NCI-H2227 (cell line): ENCODE data around the gene OCIAD1.
"Not testable (repeated sequence)": the region's sequence is repeated elsewhere in the genome, so short reads cannot be mapped to it uniquely, and the experiment has no call there.

Experiments used
- DNase-seq: peaks from one replicate; lab custom pipeline; 2025; ENCODE audit not compliant: unreplicated experiment; lab: John Stamatoyannopoulos, UW

Gene OCIAD1

GRCh38 chr4:48816297-48816696 is 14.6 kb upstream of the OCIAD1 start:
- DNase-seq: not testable (repeated sequence)

- DNase-seq: no peak
Measured at GRCh38 chr4:48816971-48817370, 13.9 kb upstream of the OCIAD1 start.

DNA sequence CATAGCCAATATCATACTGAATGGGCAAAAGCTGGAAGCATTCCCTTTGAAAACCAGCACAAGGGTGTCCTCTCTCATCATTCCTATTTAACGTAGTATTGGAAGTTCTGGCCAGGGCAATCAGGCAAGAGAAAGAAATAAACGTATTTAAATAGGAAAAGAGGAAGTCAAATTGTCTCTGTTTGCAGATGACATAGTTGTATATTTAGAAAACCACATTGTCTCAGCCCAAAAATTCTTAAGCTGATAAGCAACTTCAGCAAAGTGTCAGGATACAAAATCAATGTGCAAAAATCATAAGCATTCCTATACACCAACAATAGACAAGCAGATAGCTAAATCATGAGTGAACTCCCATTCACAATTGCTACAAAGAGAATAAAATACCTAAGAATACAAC is 9.5 kb upstream of the OCIAD1 start:
- not testable (repeated sequence) for DNase-seq

- no peak for DNase-seq
Measured at GRCh38 chr4:48827622-48828021, 3.3 kb upstream of the OCIAD1 start.

GRCh38 chr4:48831532-48832030 is 693 bp downstream of the OCIAD1 start:
- DNase-seq: no peak

DNA sequence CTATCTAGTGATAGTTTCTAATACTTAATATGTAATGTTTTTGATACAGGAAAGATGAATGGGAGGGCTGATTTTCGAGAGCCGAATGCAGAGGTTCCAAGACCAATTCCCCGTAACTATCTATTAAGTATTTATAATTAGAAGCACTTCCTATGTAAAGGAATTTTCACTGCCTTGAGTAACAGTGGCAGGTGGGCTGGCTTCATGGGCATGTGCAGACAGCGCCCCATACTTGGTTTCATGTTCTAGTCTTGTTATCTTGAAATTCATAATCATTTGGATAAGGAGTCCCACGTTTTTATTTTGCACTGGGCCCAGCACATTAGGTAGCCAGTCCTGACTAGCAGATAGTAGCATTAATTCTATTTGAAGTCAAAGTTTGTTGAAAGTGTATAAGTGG is 1.7 kb downstream of the OCIAD1 start:
- DNase-seq: no peak

- DNase-seq: no peak
Measured at GRCh38 chr4:48836658-48837057, 5.8 kb downstream of the OCIAD1 start.

GRCh38 chr4:48841045-48841827 is 10.3 kb downstream of the OCIAD1 start:
- no peak for DNase-seq

DNA sequence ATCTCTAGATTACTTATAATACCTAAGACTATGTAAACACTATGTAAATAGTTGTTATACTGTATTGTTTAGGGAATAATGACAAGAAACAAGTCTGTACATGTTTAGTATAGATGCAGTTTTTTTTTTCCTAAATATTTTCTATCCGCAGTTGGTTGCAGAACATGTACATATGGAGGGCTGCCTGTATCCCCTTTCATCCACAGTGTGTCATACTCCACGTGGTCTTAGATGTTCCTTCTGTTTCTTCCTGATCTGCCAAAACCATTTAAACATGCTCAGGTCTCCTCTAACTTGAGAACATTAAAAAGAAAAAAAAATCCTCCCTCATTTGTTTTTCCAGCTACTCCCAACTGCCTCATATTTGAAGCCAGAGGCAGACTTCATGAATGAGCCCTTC is 14.0 kb downstream of the OCIAD1 start:
- DNase-seq: no peak

- not testable (repeated sequence) for DNase-seq
Measured at GRCh38 chr4:48848799-48849198, 17.9 kb downstream of the OCIAD1 start.

GRCh38 chr4:48851651-48852050 is 20.8 kb downstream of the OCIAD1 start:
- no peak for DNase-seq

DNA sequence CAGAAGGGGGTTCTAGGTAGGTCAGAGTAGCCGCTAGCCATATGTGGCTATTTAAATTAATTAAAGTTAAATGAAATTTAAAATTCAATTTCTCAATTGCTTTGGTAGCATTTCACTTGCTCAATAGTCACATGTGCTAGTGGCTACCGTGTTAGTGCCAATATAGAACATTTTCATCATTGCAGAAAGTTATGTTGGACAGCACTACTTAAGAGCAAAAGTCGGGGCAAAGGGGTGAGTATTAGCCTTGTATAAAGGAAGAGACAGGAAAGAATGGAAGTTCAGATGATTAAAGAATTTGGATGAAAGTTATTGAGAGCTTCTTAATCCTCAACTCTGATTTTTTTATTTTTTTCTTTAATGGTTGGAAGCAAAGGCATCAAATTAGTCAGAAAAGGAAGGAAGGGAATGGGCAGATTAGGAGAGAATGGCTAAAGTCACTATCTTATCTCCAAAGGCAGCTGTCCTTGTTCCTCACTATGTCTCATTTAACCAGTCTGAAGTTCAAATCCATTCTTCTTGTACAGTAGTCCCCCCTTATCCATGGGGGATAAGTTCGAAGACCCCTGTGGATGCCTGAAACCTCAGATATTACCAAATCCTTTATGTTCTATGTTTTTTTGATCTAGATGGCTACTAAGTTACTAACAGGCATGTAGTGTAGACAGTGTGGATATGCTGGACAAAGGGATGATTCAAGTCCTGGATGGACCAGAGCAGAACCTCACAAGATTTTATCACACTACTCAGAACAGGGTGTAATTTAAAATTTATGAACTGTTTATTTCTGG is 22.9 kb downstream of the OCIAD1 start:
- no peak for DNase-seq

DNA sequence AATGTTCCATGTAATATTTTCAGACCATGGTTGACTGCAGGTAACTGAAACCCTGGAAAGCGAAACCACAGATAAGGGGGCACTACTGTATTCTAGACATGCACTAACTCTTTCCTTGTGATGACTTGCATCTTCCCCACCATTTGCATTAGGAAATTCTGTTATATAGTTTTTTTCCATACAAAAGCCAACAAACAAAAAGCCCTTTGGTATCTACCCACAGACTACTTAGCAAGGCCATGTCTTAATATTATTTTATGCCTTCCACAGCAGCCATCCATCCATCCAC is 23.5 kb downstream of the OCIAD1 start:
- no peak for DNase-seq

DNA sequence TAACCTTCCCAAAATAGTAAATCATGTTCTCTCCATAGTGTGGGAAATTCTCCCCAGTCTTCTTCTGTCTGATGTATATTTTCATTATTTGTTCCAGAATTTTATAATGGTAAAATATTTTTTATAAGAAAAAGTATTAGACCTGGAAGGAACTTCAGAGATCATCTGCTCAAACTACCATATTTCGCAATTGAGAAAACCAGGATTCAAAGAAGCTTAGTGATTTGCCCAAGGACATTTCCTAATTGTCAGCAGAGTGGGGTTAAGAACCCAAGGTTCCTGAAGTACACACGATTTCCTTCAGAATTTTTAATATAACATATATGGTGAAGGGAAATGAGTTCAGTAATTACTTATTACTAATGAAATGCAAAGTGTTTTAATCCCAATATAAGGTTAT is 24.1 kb downstream of the OCIAD1 start:
- DNase-seq: no peak

DNA sequence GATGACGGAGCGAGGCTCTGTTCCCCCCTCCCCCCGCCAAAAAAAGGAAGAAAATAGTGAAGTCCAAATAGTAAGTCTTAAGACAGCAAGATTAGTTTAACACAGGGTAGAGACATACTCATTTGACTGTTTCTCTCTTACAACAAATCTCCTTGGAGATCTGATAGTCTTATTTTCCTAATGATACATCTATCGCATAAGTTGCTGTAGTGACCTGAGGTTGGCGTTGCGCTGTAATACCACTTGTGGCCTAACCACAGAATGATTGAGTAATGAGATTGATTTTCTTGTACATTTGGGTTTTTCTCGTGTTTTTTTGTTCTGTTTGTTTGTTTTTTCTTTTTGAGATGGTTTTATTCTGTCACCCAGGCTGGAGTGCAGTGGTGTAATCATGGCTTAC is 27.2 kb downstream of the OCIAD1 start:
- no peak for DNase-seq

- DNase-seq: no peak
Measured at GRCh38 chr4:48862038-48862437, 31.1 kb downstream of the OCIAD1 start.

GRCh38 chr4:48862661-48863060 is 31.8 kb downstream of the OCIAD1 start:
- DNase-seq: no peak

DNA sequence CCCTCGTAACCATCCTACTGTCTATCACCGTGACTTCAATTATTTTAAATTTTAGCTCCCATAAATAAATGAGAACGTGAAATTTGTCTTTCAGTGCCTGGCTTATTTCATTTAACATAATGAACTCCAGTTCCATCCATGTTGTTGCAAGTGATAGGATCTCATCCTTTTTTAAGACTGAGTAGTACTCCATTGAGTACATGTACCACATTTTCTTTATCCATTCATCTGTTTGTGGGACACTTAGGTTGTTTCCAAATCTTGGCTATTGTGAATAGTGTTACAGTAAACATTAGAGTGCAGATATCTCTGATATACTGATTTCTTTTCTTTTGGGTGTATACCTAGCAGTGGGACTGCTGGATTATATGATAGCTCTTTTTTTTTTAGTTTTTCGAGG is 32.8 kb downstream of the OCIAD1 start:
- no peak for DNase-seq

- DNase-seq: not testable (repeated sequence)
Measured at GRCh38 chr4:48864696-48865095, 33.8 kb downstream of the OCIAD1 start.

DNA sequence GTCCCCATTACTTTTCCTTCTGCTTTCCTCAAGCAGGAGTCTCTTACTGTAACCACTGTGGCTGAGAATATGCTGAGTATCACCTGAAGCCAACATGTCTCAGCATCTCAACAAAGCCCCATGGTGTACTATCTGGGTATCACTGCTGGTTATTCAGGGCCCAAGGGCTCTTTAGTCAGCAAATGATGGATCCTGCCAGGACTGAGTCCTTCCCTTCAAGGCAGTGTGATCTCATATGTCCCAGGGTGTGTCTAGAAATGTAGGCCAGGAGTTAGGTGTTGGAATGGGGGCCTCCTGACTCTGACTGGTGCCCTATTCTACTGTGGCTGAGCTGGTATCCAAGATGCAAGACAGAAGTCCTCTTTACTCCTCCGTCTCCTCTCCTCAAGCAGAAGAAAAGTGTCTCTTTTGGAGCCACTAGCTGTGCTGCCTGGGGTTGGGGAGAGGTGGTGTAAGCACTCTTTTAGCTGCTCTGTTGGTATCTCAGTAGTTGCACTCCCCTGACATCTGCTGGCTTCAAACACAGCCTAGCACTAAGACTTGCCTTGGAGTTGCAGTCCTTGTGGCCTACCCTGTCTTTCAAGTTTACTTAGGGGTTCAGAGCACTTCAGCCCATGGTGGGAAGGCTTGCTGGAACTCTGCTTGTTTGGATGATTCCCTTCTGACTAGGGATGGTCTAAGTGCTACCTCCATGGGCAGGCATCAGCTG is 47.1 kb downstream of the OCIAD1 start:
- no peak for DNase-seq

- DNase-seq: no peak
Measured at GRCh38 chr4:48879561-48880442, 48.9 kb downstream of the OCIAD1 start.
